Nasal cavity respiratory epithelium epithelial cell of viscerocranial mucosa (primary cell): ENCODE measurements around the gene EVL. TPM values are rescaled to one million over a fixed set of nuclear protein-coding genes. Genes with fewer than 3 reads are reported as not detected.

ENCODE experiments used
- total RNA-seq: library from RNA; depleted of rRNA; stranded (reverse); fragments of >200 nt; gene quantifications from 2 replicates; pipeline ENCODE4 v1.2.3, GENCODE V29; 2014

The EVL gene
- 5.8 and 18.8 TPM in 2 replicates for total RNA-seq

GRCh38 chr14:100065111-100065871, at the start of gene EVL:
Gene EVL (plus strand): TSS chr14:100065422. CDS start chr14:100065501, 79 bp downstream.

GRCh38 chr14:100159094-100159864, 94.1 kb downstream of the EVL start, which contains the start of gene DEGS2:
Gene DEGS2 (minus strand): TSS chr14:100159645. CDS start chr14:100159587, 58 bp downstream.

Other genes with a start within 250 kb of the EVL start
- gene DEGS2, start 94.2 kb downstream of the EVL start, total RNA-seq = 1.2 and 3.4 TPM in 2 replicates
- gene YY1, start 173.7 kb downstream of the EVL start, total RNA-seq = 48.5 and 69.1 TPM in 2 replicates
- gene SLC25A29, start 241.0 kb downstream of the EVL start, total RNA-seq = 8.2 and 33.5 TPM in 2 replicates